Measurements from ENCODE around the gene STYK1. TPM values are rescaled to one million over a fixed set of nuclear protein-coding genes. Genes with fewer than 3 reads are reported as not detected.
A peak's percentile ranks its signal among the peaks of the same experiment; 100 is the strongest.

Gene STYK1
- polyA plus RNA-seq, 3 donors, result not detected

GRCh38 chr12:10722905-10723746 lies 49.3 kb upstream of the STYK1 start, which contains the start of gene YBX3:
TSS of gene YBX3 (minus strand) at chr12:10723323. CDS start at chr12:10723111, 212 bp downstream.
- no peak for TF ChIP-seq CTCF (IDR thresholded peaks at IDR 0.05)
- Histone ChIP-seq H3K9ac (ENCODE audit: insufficient read depth, low read length, poor library complexity, severe bottlenecking) (peak within 1 kb of the TSS; percentile 82), H3K9me3 (replicated peaks in 1 of 2; ENCODE audit: control insufficient read depth in 1 of 2, insufficient read depth in 1 of 2, low read length in 2 of 2) (no peaks in the 10 kb centered on the region), H3K79me2 (ENCODE audit: insufficient read depth, low read length) (peaks cover 53% of the 10 kb centered on the region), H3K36me3 (replicated peaks in 1 of 2; ENCODE audit: control insufficient read depth in 1 of 2, insufficient read depth in 2 of 2, low read length in 2 of 2) (peaks cover 0 to under 1% of the 10 kb centered on the region in 2 donors), H3K4me2 (replicated peaks; ENCODE audit: extremely low read depth, low read length, poor library complexity, severe bottlenecking) (peak within 1 kb of the TSS; percentile 80), H3K27me3 (ENCODE audit: control insufficient read depth in 2 of 2, insufficient read depth in 2 of 2, low read length in 2 of 2) (peaks cover 10 to 12% of the 10 kb centered on the region in 2 donors), H3K27ac (ENCODE audit: low read depth in 1 of 2, low read length in 2 of 2) (peak within 1 kb of the TSS; percentile 84 to 91), H2AFZ (ENCODE audit: insufficient read depth, low read depth, low read length, poor library complexity, severe bottlenecking) (peak within 1 kb of the TSS; percentile 76), H4K20me1 (ENCODE audit: insufficient read depth, low read length) (peaks cover 42% of the 10 kb centered on the region), H3K4me3 (replicated peaks in 1 of 3; ENCODE audit: low read depth in 2 of 3, low read length in 3 of 3) (peak within 1 kb of the TSS; percentile 80 to 87 (median 81)), H3K4me1 (ENCODE audit: control insufficient read depth in 1 of 2, insufficient read depth in 2 of 2, low read length in 2 of 2) (peaks cover 17 to 29% of the 10 kb centered on the region in 2 donors)
- H3K4me1 Mint-ChIP-seq, result peaks cover 37% of the 10 kb centered on the region
- WGBS (ENCODE audit: insufficient coverage), result under 1% methylated on average over 83 of the region's 95 CpGs
- H3K4me3 Mint-ChIP-seq, result peak within 1 kb of the TSS; percentile 100
- H3K9me3 Mint-ChIP-seq, result peaks cover 0 to 5% (median 3%) of the 10 kb centered on the region in 7 donors
- DNase-seq, result peak; percentile 48 to 56 (median 48)
- intact Hi-C loops (cut with micrococcal nuclease), result loop anchor here in 1 of 2 donors (10.0 kb wide), 1 partner anchor 108 kb away; the partner anchor contains the start of gene MAGOHB
- H3K27me3 Mint-ChIP-seq (ENCODE audit: low read depth in 3 of 3), result peaks cover 15 to 23% (median 22%) of the 10 kb centered on the region in 3 donors
- peak within 1 kb of the TSS; percentile 94 to 100 (median 98) for H3K27ac Mint-ChIP-seq
- H3K36me3 Mint-ChIP-seq, result peaks cover 5 to 9% of the 10 kb centered on the region in 2 donors

GRCh38 chr12:10722502-10722904 lies 48.7 kb upstream of the STYK1 start:
- peaks cover 0 to 5% (median 3%) of the 10 kb centered on the region in 7 donors for H3K9me3 Mint-ChIP-seq
- Histone ChIP-seq H3K4me3 (replicated peaks in 1 of 3; ENCODE audit: low read depth in 2 of 3, low read length in 3 of 3) (peak overlapping the region; percentile 80 to 87 (median 81)), H2AFZ (ENCODE audit: insufficient read depth, low read depth, low read length, poor library complexity, severe bottlenecking) (peak overlapping the region; percentile 76), H4K20me1 (ENCODE audit: insufficient read depth, low read length) (peaks cover 48% of the 10 kb centered on the region), H3K27me3 (ENCODE audit: control insufficient read depth in 2 of 2, insufficient read depth in 2 of 2, low read length in 2 of 2) (peaks cover 10 to 12% of the 10 kb centered on the region in 2 donors), H3K9me3 (replicated peaks in 1 of 2; ENCODE audit: control insufficient read depth in 1 of 2, insufficient read depth in 1 of 2, low read length in 2 of 2) (no peaks in the 10 kb centered on the region), H3K4me2 (replicated peaks; ENCODE audit: extremely low read depth, low read length, poor library complexity, severe bottlenecking) (peak overlapping the region; percentile 80), H3K36me3 (replicated peaks in 1 of 2; ENCODE audit: control insufficient read depth in 1 of 2, insufficient read depth in 2 of 2, low read length in 2 of 2) (peaks cover 1 to 7% of the 10 kb centered on the region in 2 donors), H3K9ac (ENCODE audit: insufficient read depth, low read length, poor library complexity, severe bottlenecking) (peak overlapping the region; percentile 82), H3K27ac (ENCODE audit: low read depth in 1 of 2, low read length in 2 of 2) (peak overlapping the region; percentile 84 to 91), H3K79me2 (ENCODE audit: insufficient read depth, low read length) (peaks cover 57% of the 10 kb centered on the region), H3K4me1 (ENCODE audit: control insufficient read depth in 1 of 2, insufficient read depth in 2 of 2, low read length in 2 of 2) (peaks cover 17 to 29% of the 10 kb centered on the region in 2 donors)
- TF ChIP-seq CTCF (IDR thresholded peaks at IDR 0.05), result no peak
- intact Hi-C loops (cut with micrococcal nuclease), result loop anchor here in 1 of 2 donors (10.0 kb wide), 1 partner anchor 108 kb away; the partner anchor contains the start of gene MAGOHB
- peaks cover 8 to 11% of the 10 kb centered on the region in 2 donors for H3K36me3 Mint-ChIP-seq
- peaks cover 16 to 23% (median 22%) of the 10 kb centered on the region in 3 donors for H3K27me3 Mint-ChIP-seq (ENCODE audit: low read depth in 3 of 3)
- H3K27ac Mint-ChIP-seq, result peak overlapping the region; percentile 94 to 100 (median 98)
- peaks cover 39% of the 10 kb centered on the region for H3K4me1 Mint-ChIP-seq
- peak; percentile 34 to 66 (median 45) for DNase-seq
- H3K4me3 Mint-ChIP-seq, result peak overlapping the region; percentile 100
- under 1% methylated on average over 36 of the region's 36 CpGs for WGBS (ENCODE audit: insufficient coverage)

All from CD14-positive monocyte (primary cell).